HG03439 (cell line): ENCODE measurements around the gene RBM20.

ENCODE experiments used
- ATAC-seq: cut with Tn5 transposase; IDR thresholded peaks from one replicate; pipeline ENCODE4 v1.9.1; 2021; ENCODE audit warnings: mild to moderate bottlenecking, moderate library complexity; ENCODE audit not compliant: unreplicated experiment

RBM20 gene

GRCh38 chr10:110845756-110846620, 201.9 kb downstream of the RBM20 start:
- ATAC-seq: no peak

GRCh38 chr10:110847374-110847773, 203.2 kb downstream of the RBM20 start:
- ATAC-seq: no peak

- no peak for ATAC-seq
Observed at GRCh38 chr10:110848106-110848505, 204.0 kb downstream of the RBM20 start.

GRCh38 chr10:110850099-110850498, 206.0 kb downstream of the RBM20 start:
- ATAC-seq: no peak

- ATAC-seq: no peak
Observed at GRCh38 chr10:110851020-110851612, 207.0 kb downstream of the RBM20 start.

- no peak for ATAC-seq
Observed at GRCh38 chr10:110852255-110852896, 208.2 kb downstream of the RBM20 start.

- no peak for ATAC-seq
Observed at GRCh38 chr10:110852947-110853346, 208.8 kb downstream of the RBM20 start.

- no peak for ATAC-seq
Observed at GRCh38 chr10:110853921-110854605, 209.9 kb downstream of the RBM20 start.

GRCh38 chr10:110857265-110858171, 213.4 kb downstream of the RBM20 start:
- no peak for ATAC-seq

- no peak for ATAC-seq
Observed at GRCh38 chr10:110858297-110858934, 214.3 kb downstream of the RBM20 start.

GRCh38 chr10:110859206-110859972, 215.3 kb downstream of the RBM20 start:
- ATAC-seq: no peak

GRCh38 chr10:110859973-110860376, 215.8 kb downstream of the RBM20 start:
- ATAC-seq: no peak

- peak; percentile 49 for ATAC-seq
Observed at GRCh38 chr10:110860576-110861241, 216.6 kb downstream of the RBM20 start.

GRCh38 chr10:110861476-110861875, 217.3 kb downstream of the RBM20 start:
- no peak for ATAC-seq

GRCh38 chr10:110861930-110862649, 218.0 kb downstream of the RBM20 start:
- no peak for ATAC-seq

GRCh38 chr10:110862961-110863360, 218.8 kb downstream of the RBM20 start:
- no peak for ATAC-seq

- ATAC-seq: no peak
Observed at GRCh38 chr10:110863361-110863760, 219.2 kb downstream of the RBM20 start.

GRCh38 chr10:110863956-110864355, 219.8 kb downstream of the RBM20 start:
- no peak for ATAC-seq
